Measurements from ENCODE around the gene RYR2.

DNA sequence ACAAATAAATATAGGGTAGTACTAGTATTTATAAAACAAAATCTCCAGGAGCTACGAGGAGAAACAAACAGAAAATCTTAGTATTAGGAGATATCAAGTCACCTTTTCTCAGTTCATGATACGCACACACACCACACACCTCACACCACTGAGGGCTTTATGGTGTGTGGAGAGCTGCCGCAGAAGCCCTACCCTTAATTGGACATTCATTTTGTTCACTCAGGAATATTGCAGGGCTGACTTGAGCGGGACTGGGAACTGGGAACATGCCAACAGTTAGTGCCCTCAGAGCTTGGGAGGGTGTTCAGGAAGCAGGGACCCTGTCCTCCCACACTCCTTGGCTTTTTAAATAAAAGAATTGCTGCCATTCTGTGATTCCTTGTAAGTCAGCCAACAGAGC, 386.8 kb downstream of the RYR2 start:
- TF ChIP-seq, protein P1, sequence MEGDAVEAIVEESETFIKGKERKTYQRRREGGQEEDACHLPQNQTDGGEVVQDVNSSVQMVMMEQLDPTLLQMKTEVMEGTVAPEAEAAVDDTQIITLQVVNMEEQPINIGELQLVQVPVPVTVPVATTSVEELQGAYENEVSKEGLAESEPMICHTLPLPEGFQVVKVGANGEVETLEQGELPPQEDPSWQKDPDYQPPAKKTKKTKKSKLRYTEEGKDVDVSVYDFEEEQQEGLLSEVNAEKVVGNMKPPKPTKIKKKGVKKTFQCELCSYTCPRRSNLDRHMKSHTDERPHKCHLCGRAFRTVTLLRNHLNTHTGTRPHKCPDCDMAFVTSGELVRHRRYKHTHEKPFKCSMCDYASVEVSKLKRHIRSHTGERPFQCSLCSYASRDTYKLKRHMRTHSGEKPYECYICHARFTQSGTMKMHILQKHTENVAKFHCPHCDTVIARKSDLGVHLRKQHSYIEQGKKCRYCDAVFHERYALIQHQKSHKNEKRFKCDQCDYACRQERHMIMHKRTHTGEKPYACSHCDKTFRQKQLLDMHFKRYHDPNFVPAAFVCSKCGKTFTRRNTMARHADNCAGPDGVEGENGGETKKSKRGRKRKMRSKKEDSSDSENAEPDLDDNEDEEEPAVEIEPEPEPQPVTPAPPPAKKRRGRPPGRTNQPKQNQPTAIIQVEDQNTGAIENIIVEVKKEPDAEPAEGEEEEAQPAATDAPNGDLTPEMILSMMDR (IDR thresholded peaks at IDR 0.05), result no peak
- no peak for TF ChIP-seq POLR2A (IDR thresholded peaks at IDR 0.05)
